ENCODE measurements around the gene GALNT16.

DNA sequence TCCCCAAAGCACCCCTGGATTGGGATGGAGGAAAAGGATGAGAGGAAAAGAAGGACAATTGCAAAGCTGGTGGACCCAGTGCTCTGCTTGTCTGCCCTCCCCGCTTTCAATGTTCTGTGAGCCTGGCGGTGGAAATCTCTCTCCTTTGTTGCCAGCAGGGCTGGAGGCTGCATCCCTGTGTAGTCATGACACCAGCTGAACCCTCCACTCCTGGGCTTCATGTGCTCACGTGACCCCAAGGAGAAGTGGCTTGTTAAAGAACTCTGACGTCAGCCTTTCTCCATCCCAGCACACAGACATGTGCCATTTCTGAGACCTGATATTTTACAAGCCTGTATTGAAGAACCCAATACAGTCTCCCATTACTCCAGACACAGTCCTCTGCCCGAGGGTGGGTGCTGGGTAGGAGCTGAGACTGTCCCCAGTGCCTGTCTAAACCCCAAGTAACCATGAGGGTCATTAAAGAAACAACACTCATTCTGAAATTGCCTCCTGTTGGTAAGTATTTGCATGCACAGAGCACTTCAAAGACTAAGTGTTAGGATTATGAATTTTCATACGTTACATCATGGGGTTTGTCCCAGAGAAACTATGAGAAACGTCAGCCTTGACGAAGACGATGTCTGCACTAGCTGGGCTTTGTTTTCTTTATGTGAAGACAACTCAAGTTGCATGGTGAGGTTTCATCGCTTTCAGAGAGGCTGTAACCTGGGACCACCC, 21.7 kb downstream of the GALNT16 start:
- TF ChIP-seq, protein P1, sequence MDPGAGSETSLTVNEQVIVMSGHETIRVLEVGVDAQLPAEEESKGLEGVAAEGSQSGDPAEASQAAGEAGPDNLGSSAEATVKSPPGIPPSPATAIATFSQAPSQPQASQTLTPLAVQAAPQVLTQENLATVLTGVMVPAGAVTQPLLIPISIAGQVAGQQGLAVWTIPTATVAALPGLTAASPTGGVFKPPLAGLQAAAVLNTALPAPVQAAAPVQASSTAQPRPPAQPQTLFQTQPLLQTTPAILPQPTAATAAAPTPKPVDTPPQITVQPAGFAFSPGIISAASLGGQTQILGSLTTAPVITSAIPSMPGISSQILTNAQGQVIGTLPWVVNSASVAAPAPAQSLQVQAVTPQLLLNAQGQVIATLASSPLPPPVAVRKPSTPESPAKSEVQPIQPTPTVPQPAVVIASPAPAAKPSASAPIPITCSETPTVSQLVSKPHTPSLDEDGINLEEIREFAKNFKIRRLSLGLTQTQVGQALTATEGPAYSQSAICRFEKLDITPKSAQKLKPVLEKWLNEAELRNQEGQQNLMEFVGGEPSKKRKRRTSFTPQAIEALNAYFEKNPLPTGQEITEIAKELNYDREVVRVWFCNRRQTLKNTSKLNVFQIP (CRISPR knock-in tag; IDR thresholded peaks at IDR 0.05; ENCODE audit: borderline replicate concordance, low read depth): no peak
- TF ChIP-seq ZC3H10 (CRISPR knock-in tag; IDR thresholded peaks at IDR 0.05): no peak
- TF ChIP-seq CSDC2 (CRISPR knock-in tag; IDR thresholded peaks at IDR 0.05): no peak

All from SK-N-SH treated with all-trans-retinoic acid at 6 μM for 48 hours (cell line).